IMR-90 (cell line): Measurements from ENCODE around the gene ASTN2.

Source experiments
- BHLHE40 ChIP-seq: fragments of 150-350 bp; IDR thresholded peaks from 2 replicates; pipeline ENCODE4 v1.6.1; 2016; ENCODE audit warnings: mild to moderate bottlenecking, low read depth, low read length
- CHD1 ChIP-seq: IDR thresholded peaks from 2 replicates; pipeline ENCODE4 v1.6.1; 2012; ENCODE audit warnings: low read depth, low read length, improper control_type of control experiment
- FOS ChIP-seq: fragments of 150-350 bp; IDR thresholded peaks from 2 replicates; pipeline ENCODE4 v1.6.1; 2016; ENCODE audit warnings: low read depth, low read length
- MAFK ChIP-seq: IDR thresholded peaks from 2 replicates; pipeline ENCODE4 v1.6.1; 2012; ENCODE audit warnings: low read depth, low read length, improper control_type of control experiment
- MXI1 ChIP-seq: IDR thresholded peaks from 2 replicates; pipeline ENCODE4 v1.6.1; 2012; ENCODE audit warnings: low read depth, mild to moderate bottlenecking, low read length, moderate library complexity, borderline replicate concordance
- NFE2L2 ChIP-seq: fragments of 150-350 bp; IDR thresholded peaks from 2 replicates; pipeline ENCODE4 v1.6.1; 2016; ENCODE audit warnings: low read depth, mild to moderate bottlenecking, low read length
- POLR2A ChIP-seq: IDR thresholded peaks from 2 replicates; pipeline ENCODE4 v1.6.1; 2012; ENCODE audit warnings: mild to moderate bottlenecking, low read depth, low read length
- RAD21 ChIP-seq: IDR thresholded peaks from 2 replicates; pipeline ENCODE4 v1.6.1; 2012; ENCODE audit warnings: low read length, improper control_type of control experiment
- RCOR1 ChIP-seq: IDR thresholded peaks from 2 replicates; pipeline ENCODE4 v1.6.1; 2012; ENCODE audit warnings: mild to moderate bottlenecking, low read length, improper control_type of control experiment; ENCODE audit not compliant: insufficient replicate concordance
- RFX5 ChIP-seq: IDR thresholded peaks from 2 replicates; pipeline ENCODE4 v1.8.0; 2012; ENCODE audit warnings: low read depth, mild to moderate bottlenecking, low read length, moderate library complexity
- SMC3 ChIP-seq: fragments of 150-350 bp; IDR thresholded peaks from 2 replicates; pipeline ENCODE4 v1.6.1; 2016; ENCODE audit warnings: low read depth, mild to moderate bottlenecking, antibody characterized with exemption, low read length, moderate library complexity
- TF ChIP-seq, protein P1 (sequence below): conservative IDR thresholded peaks from 2 replicates; pipeline ENCODE4 v1.5.1; 2012; ENCODE audit warnings: mild to moderate bottlenecking, low read depth, low read length, improper control_type of control experiment
- TF ChIP-seq, protein P2 (sequence below): fragments of 150-350 bp; IDR thresholded peaks from 2 replicates; pipeline ENCODE4 v1.6.1; 2017; ENCODE audit warnings: mild to moderate bottlenecking, antibody characterized with exemption, low read length, low read depth

DNA sequence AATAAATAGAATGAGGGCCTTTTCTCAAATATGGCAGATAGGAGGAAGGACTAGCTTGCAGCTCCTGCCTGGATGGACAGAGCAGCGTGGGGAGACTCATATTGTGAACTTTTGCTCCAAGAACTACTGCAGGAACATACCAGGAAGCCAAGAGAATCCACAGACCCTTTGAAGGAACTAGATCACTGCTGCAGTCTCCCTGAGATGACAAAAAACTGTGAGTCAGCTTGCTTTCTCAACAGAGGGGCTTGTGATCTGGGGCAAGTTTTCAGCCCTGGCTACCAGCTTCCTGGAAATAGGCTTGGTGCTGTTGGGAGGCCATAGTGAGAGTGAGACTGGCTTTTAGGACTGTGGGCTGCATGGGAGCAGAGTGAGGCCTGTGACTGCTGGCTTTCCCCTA, 898.4 kb downstream of the ASTN2 start:
- TF ChIP-seq, protein P1, sequence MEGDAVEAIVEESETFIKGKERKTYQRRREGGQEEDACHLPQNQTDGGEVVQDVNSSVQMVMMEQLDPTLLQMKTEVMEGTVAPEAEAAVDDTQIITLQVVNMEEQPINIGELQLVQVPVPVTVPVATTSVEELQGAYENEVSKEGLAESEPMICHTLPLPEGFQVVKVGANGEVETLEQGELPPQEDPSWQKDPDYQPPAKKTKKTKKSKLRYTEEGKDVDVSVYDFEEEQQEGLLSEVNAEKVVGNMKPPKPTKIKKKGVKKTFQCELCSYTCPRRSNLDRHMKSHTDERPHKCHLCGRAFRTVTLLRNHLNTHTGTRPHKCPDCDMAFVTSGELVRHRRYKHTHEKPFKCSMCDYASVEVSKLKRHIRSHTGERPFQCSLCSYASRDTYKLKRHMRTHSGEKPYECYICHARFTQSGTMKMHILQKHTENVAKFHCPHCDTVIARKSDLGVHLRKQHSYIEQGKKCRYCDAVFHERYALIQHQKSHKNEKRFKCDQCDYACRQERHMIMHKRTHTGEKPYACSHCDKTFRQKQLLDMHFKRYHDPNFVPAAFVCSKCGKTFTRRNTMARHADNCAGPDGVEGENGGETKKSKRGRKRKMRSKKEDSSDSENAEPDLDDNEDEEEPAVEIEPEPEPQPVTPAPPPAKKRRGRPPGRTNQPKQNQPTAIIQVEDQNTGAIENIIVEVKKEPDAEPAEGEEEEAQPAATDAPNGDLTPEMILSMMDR, result no peak
- TF ChIP-seq POLR2A (no peak), MXI1 (no peak), RCOR1 (no peak), RAD21 (no peak), RFX5 (no peak), SMC3 (no peak), NFE2L2 (no peak), CHD1 (no peak), FOS (no peak), BHLHE40 (no peak), MAFK (no peak)
- TF ChIP-seq, protein P2, sequence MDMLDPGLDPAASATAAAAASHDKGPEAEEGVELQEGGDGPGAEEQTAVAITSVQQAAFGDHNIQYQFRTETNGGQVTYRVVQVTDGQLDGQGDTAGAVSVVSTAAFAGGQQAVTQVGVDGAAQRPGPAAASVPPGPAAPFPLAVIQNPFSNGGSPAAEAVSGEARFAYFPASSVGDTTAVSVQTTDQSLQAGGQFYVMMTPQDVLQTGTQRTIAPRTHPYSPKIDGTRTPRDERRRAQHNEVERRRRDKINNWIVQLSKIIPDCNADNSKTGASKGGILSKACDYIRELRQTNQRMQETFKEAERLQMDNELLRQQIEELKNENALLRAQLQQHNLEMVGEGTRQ, result no peak
